ENCODE results near the gene PTMA. TPM values are rescaled to one million over a fixed set of nuclear protein-coding genes. Genes with fewer than 3 reads are reported as not detected.

PTMA gene
- total RNA-seq, 2 donors from 2014 or later, result 234 to 430 TPM

DNA sequence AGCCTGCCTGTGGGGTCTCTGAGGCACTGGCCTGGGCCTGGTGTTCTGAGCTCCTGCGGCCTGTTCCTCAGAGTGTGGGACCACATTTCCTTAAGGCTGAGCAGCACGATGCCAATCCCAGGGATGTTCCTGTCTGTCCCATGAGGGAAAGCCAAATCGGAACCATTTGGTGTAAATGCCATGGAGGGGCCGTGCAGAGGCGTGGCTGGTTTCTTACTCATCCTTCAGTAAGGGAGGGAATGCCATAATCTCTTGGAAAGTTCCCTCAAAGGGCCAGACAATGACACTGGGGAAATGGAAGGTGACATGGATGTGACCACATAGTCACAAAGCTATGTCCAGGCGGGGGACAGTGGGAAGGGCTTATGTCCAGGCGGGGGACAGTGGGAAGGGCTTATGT, 14.4 kb upstream of the PTMA start:
- H3K27ac ChIP-seq, result no peak overlapping the region
- no peaks in the 10 kb centered on the region for H3K9me3 ChIP-seq
- TF ChIP-seq, protein P1, sequence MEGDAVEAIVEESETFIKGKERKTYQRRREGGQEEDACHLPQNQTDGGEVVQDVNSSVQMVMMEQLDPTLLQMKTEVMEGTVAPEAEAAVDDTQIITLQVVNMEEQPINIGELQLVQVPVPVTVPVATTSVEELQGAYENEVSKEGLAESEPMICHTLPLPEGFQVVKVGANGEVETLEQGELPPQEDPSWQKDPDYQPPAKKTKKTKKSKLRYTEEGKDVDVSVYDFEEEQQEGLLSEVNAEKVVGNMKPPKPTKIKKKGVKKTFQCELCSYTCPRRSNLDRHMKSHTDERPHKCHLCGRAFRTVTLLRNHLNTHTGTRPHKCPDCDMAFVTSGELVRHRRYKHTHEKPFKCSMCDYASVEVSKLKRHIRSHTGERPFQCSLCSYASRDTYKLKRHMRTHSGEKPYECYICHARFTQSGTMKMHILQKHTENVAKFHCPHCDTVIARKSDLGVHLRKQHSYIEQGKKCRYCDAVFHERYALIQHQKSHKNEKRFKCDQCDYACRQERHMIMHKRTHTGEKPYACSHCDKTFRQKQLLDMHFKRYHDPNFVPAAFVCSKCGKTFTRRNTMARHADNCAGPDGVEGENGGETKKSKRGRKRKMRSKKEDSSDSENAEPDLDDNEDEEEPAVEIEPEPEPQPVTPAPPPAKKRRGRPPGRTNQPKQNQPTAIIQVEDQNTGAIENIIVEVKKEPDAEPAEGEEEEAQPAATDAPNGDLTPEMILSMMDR (IDR thresholded peaks at IDR 0.05), result no peak
- H3K4me1 ChIP-seq, result no peaks in the 10 kb centered on the region
- no peaks in the 10 kb centered on the region for H3K27me3 ChIP-seq
- no peaks in the 10 kb centered on the region for H3K36me3 ChIP-seq
- H3K4me3 ChIP-seq, result no peak overlapping the region
- no peak for DNase-seq (ENCODE audit: low spot score)

DNA sequence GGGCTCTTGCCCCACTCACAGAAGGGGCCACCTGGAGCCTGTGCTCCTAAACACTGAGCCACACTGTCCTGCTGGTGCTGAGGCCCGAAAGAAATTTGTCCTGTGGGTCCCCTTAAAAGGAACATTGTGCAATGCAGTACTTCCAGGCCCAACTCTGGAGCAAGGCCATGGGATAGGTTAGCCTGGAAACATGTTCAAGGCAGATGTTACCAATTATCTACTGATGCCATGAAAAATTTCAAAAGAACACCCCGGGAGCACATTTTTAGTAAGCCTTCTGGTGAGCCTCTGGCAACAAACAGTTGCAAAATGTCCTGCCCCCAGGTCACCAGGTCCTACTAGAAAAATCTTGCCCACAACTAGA, 12.3 kb upstream of the PTMA start:
- Histone ChIP-seq H3K9me3 (no peaks in the 10 kb centered on the region), H3K27me3 (no peaks in the 10 kb centered on the region), H3K36me3 (no peaks in the 10 kb centered on the region), H3K27ac (no peak overlapping the region), H3K4me1 (no peaks in the 10 kb centered on the region), H3K4me3 (no peak overlapping the region)
- no peak for DNase-seq (ENCODE audit: low spot score)
- TF ChIP-seq, protein P1 (IDR thresholded peaks at IDR 0.05), result no peak

GRCh38 chr2:231699006-231699405, 9.3 kb upstream of the PTMA start:
- peaks cover 0 to 8% of the 10 kb centered on the region in 2 donors for H3K4me1 ChIP-seq
- no peaks in the 10 kb centered on the region for H3K27me3 ChIP-seq
- TF ChIP-seq, protein P1 (IDR thresholded peaks at IDR 0.05), result no peak
- H3K4me3 ChIP-seq, result no peak overlapping the region
- no peak for DNase-seq (ENCODE audit: low spot score)
- no peaks in the 10 kb centered on the region for H3K9me3 ChIP-seq
- no peaks in the 10 kb centered on the region for H3K36me3 ChIP-seq
- peak overlapping the region; percentile 11 to 26 for H3K27ac ChIP-seq

DNA sequence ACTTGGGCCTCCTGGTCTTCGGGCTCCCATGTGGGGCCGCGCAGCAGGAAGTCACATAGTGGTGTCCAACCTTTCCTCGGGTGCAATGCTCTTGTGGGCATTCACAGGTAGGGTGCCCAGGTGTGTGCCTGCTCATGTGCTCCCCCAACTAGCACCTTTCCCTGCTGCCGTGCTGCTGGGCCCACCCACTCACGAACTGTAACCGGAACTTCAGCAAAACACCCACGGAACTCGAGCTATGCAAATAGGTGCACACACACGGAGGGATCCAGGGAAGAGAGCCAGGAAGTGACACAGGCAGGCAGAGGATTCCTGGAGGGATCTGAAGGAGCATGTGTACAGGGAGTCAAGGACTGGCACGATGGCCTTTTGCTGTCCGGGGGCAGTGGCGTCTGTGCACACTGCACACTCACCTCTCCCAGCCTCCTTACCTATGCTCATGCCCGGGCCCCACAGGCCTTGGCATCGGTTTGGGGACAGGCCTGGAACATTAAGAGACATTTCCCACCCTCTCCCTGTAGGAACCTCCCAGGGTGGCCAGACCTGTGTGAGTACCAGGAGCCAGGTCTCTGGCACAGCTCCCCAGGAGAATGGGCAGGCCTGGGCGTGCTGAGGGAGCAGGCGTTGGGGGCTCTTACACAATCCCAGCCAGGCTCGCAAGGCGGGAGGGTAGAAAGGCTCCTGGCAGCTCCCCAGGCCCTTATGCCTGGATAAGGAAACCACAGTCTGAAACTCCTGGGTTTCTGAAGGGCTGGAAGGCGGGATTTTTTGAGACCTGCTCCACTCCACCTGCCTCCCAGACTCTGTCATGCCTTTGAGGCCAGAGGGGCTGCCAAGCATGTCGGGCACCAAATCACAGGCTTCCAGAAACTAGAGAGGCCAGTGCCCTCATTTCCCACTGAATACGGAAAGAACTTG, 6.6 kb upstream of the PTMA start:
- H3K27me3 ChIP-seq, result no peaks in the 10 kb centered on the region
- TF ChIP-seq, protein P1 (IDR thresholded peaks at IDR 0.05), result no peak
- H3K4me3 ChIP-seq, result no peak overlapping the region
- H3K36me3 ChIP-seq, result no peaks in the 10 kb centered on the region
- DNase-seq (ENCODE audit: low spot score), result no peak
- no peaks in the 10 kb centered on the region for H3K9me3 ChIP-seq
- H3K4me1 ChIP-seq, result peaks cover 0 to 21% of the 10 kb centered on the region in 2 donors
- peak overlapping the region; percentile 2 to 26 for H3K27ac ChIP-seq

GRCh38 chr2:231704017-231704416, 4.3 kb upstream of the PTMA start:
- Histone ChIP-seq H3K36me3 (no peaks in the 10 kb centered on the region), H3K9me3 (no peaks in the 10 kb centered on the region), H3K4me3 (no peak overlapping the region), H3K27me3 (no peaks in the 10 kb centered on the region), H3K4me1 (peaks cover 0 to 21% of the 10 kb centered on the region in 2 donors), H3K27ac (no peak overlapping the region)
- DNase-seq (ENCODE audit: low spot score), result no peak
- TF ChIP-seq, protein P1 (IDR thresholded peaks at IDR 0.05), result no peak

Measured in right atrium auricular region (tissue), 2 donors.